Dermis microvascular lymphatic vessel endothelial cell (primary cell): ENCODE measurements around the gene ANP32D. TPM values are rescaled to one million over a fixed set of nuclear protein-coding genes. Genes with fewer than 3 reads are reported as not detected.
"Not testable (repeated sequence)": the region's sequence is repeated elsewhere in the genome, so short reads cannot be mapped to it uniquely, and the experiment has no call there.

ENCODE experiments used
- DNase-seq, 2 donors: peaks; one replicate each; pipeline versions ENCODE4 v3.0.0 to v3.0.0-alpha.2; 2010; ENCODE audit warnings: low read depth in 2 of 2
- total RNA-seq: library from RNA; depleted of rRNA; stranded (reverse); fragments of >200 nt; gene quantifications from 2 replicates; pipeline ENCODE4 v1.2.1, GENCODE V29; 2014

The ANP32D gene
- not detected in 2 replicates for total RNA-seq

DNA sequence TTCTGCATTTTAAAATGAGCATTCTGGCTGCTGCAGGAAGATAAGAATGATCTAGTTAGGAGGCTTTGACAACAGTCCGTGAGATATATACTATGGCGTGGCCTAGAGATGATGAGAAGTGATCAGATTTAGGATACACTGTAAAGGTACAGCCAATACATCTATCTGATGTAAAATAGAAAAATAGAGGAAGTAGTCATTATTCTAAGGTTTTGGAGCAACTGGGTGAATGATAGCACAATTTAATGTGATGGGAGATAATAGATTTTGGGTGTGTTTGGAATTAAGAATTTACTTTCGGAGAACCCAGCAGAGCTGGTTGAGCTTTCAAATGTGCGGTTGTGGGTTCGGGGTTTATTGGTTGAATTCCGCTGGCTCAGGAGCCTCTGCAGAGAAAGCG lies at the start of gene ANP32D:
ANP32D (plus strand) TSS at position 301 of the 400 bp plus-strand sequence. CDS start 106 bp downstream, outside the sequence.
- no peak for DNase-seq

DNA sequence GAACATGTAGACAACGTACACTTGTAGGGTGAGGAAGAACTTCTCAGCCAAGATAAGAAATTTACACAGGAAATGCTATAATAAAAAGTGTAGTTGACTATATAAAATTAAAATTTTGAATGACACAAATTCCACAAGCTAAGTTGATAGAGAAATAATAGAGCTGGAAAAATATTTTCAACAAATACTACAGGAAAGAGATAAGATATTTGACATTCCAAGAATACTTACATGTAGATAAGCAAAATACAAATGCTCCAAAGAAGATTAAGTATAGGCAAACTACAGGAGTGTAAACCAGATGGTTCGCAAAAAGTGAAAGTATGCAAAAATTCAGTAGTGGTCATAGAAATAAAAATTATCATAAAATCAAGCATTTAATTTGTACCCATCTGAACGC lies 49.2 kb upstream of the ANP32D start:
- DNase-seq = no peak

DNA sequence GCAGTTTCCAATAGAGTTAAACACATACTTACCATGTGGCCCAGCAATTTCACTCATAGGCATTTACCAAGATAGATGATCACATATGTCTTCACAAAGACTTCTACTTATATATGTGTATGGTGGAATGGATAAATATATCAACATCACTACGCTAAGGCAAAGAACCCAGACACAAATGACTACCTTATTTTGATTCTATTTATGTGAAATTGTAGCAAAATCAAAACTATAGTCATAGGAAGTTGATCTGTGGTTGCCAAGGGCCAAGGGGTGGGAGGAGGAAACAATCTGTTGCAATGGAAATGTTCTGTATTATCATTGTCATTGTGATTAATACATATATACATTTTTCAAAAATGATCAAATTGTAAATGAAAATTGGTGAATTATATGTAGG lies 47.7 kb upstream of the ANP32D start:
- peak; percentile 18 to 33 for DNase-seq

DNA sequence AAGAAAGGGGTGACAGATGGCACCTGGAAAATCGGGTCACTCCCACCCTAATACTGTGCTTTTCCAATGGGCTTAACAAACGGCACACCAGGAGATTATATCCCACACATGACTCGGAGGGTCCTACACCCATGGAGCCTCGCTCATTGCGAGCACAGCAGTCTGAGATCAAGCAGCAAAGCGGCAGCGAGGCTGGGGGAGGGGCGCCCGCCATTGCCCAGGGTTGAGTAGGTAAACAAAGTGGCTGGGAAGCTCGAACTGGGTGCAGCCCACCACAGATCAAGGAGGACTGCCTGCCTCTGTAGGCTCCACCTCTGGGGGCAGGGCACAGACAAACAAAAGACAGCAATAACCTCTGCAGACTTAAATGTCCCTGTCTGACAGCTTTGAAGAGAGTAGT lies 38.3 kb upstream of the ANP32D start:
- not testable (repeated sequence) for DNase-seq

DNA sequence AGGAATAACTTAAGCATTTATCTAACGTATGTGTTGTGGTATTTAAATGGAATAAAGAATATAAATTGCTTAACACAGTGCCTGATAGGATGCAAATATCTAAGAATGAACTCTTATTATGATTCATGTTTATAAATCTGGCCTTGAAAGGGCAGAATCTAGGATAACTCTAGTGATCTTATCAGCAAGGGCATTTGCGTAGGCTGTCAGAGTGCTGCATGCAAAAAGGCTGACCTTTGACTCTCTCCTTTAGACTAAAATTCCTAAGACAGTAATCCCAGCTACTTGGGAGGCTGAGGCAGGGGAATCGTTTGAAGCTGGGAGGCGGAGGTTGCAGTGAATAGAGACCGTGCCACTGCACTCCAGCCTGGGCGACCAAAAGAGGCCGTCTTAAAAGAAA lies 31.3 kb upstream of the ANP32D start:
- no peak for DNase-seq

DNA sequence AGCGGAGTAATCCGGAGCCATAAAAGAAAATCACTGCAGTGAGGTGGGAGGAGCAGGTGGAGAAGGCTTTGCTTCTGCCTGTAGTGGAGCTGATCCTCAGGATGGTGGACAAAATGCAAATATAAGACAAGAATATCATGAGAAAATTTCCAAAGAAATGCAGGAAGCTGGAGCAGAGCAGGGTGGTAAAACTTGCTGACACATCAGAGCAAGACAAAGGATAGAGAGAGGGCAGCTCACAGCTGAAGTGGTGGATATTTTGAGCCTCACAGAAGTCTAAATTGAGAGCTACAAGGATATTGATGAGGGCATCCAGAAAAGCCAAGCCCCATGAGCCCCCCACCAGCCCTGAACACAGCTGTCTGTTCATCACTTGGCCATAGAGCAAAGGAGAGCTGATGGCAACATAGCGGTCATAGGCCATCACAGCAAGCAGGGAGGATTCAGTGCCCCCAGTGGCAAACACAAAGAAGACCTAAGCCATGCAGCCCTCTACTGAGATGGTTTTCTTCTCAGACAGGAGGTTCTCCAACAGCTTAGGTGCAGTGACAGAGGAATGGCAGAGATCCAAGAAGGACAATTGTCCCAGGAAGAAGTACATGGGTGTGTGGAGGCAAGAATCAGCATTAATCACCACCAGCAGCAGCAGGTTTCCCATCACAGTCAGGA lies 30.0 kb upstream of the ANP32D start:
- no peak for DNase-seq

DNA sequence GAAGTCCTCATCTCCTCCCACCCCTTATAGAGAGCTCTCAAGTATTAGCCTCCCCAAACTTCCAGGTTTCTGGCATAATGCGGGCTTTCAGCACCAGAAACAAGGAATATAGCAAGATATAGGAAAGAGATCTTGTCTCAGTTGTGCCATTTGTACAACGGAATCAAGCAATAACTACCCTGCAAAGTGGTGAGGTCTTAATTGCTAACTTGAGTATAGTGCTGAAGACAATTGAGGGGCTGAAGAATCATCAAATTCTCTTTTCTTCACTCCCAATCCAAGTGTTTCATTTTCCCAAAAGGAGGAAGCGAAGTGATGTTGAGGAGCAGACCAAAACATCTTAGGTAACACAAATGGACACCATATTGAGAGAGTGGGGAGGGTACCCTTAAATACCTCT lies 26.8 kb upstream of the ANP32D start:
- DNase-seq = no peak

DNA sequence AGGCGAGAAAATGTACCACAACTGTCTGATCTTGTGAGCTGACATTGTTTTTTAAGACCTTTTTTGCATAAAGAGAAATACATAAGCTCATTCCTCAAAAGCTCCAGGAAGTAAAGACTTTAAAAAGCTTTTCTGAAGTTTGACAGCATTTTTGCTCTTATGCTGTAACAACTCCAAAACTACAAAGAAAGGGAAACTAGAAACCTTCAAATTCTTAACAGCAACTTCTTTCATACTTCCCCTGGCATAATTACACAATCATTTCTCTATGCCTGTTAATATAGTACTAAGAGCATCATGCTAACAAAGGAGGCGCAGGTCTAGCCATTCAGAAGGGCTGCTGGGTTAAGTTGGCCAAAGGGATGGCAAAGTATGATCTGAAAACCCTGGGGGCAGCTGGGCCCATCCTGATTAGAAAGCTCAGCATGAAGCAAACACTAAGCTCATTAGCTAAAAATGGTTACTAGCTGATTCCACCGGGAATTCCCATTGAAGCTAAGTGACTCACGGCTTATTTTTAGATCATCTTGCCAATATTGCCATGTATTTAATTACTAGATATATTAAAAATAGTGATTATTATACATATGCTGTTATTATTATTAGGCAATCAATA lies 26.1 kb upstream of the ANP32D start:
- DNase-seq = peak; percentile 14 to 34

DNA sequence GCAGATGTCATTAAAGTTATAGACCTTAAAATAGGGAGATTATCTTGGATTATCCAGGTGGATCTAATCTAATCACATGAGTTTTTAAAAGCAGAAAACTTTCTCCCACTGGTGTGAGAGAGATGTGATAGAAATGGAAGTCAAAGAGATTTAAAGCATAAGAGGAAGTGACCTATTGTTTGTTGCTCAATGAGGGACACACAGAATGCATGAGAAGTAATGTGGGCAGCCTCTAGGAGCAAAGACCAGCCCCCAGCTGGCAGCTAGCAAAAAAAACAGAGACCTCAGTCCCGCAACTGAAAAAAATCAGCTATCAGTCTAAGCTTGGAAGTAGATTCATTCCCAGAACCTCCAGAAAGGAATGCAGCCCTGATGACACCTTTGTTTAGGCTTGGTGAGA lies 24.6 kb upstream of the ANP32D start:
- no peak for DNase-seq

DNA sequence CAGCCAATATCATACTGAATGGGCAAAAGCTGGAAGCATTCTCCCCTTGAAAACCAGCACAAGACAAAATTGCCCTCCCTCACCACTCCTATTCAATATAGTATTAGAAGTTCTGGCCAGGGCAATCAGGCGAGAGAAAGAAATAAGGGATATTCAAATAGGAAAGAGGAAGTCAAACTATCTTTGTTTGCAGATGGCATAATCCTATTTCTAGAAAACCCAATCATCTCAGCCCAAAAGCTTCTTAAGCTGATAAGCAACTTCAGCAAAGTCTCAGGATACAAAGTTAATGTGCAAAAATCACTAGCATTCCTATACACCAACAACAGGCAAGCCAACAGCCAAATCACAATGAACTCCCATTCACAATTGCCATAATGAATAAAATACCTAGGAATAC lies 21.0 kb upstream of the ANP32D start:
- DNase-seq = no peak

DNA sequence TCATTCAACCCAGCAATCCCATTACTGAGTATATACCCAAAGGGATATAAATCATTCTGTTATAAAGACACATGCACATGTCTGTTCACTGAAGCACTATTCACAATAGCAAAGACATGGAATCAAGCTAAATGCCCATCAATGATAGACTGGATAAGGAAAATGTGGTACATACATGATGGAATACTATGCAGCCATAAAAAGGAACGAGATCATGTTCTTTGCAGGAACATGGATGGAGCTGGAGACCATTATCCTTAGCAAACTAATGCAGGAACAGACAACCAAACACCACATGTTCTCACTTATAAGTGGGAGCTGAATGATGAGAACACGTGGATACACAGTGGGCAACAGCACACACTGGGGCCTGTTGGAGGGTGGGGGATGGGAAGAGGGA lies 19.4 kb upstream of the ANP32D start:
- not testable (repeated sequence) for DNase-seq

DNA sequence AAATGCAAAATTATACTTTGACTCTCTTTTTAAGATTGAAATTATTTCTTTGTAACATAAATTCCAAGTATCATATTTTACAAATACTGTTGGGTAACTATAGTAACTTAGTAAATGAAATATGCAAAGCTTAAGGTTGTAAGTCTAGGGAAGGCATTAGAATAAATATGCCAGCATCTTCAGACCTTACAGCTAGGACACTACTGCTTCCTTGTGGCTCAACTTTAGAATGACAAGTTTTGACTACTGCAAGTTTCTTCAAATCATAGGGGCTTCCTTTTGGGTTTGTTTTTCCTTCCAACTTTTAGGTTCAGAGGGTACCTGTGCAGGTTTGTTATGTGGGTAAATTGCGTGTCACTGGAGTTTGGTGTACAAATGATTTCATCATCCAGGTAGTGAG lies 17.7 kb upstream of the ANP32D start:
- peak; percentile 10 to 48 for DNase-seq

DNA sequence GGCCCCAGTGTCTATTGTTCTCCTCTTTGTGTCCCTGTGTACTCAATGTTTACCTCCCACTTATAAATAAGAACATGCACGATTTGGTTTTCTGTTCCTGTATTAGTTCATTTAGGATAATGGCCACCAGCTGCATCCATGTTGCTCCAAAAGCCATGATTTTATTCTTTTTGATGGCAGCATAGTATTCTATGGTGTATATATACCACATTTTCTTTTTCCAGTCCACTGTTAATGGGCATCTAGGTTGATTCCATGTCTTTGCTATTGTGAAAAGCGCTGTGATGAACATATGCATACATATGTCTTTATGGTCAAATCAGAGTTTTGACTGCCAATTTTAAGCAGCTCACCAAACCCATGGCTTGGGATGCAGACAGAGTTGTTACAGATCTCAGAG lies 17.2 kb upstream of the ANP32D start:
- no peak for DNase-seq

DNA sequence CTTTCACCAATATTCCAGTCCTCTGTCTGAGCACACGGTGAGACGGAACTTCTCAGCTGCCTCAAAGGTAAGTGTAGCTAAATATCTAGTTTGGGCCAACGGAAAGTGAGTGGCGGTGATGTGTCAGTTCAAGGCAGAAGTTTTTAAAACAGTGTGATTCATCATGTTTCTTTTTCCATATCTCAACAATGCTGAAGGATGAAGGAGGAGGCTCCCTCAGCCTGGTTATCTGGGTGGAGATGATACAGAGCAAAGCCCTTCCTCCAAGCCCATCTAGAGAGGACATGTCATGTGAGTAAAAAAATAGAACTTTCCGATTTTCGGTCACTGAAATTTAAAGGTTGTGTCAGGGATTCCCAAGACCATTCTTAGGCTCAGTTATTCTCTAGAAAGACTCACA lies 13.1 kb upstream of the ANP32D start:
- no peak for DNase-seq

DNA sequence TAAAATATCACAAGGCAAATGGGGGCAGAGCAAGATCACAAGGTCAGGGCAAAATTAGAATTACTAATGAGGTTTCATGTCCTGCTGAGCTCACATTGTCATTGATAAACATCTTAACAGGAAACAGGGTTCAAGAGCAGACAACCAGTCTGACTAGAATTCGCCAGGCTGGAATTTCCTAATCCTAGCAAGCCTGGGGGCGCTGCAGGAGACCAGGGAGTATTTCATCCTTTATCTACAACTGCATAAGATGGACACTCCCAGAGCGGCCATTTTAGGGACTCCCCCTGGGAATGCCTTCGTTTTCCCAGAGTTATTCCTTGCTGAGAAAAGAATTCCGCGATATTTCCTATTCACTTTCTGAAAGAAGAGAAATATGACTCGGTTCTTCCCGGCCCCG lies 3.3 kb upstream of the ANP32D start:
- not testable (repeated sequence) for DNase-seq

DNA sequence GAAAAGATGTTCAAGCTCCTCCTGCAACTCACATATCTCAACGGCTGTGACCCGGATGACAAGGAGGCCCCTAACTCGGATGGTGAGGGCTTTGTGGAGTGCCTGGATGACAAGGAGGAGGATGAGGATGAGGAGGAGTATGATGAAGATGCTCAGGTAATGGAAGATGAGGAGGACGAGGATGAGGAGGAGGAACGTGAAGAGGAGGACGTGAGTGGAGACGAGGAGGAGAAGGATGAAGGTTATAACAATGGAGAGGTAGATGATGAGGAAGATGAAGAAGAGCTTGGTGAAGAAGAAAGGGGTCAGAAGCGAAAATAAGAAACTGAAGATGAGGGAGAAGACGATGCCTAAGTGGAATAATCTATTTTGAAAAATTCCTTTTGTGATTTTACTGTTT lies 702 bp downstream of the ANP32D start:
- no peak for DNase-seq

DNA sequence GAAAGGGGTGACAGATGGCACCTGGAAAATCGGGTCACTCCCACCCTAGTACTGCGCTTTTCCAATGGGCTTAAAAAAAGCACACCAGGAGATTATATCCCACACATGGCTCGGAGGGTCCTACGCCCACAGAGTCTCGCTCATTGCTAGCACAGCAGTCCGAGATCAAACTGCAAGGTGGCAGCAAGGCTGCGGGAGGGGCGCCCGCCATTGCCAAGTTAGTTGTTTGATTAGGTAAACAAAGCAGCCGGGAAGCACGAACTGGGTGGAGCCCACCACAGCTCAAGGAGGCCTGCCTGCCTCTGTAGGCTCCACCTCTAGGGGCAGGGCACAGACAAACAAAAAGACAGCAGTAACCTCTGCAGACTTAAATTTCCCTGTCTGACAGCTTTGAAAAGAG lies 2.1 kb downstream of the ANP32D start:
- not testable (repeated sequence) for DNase-seq

DNA sequence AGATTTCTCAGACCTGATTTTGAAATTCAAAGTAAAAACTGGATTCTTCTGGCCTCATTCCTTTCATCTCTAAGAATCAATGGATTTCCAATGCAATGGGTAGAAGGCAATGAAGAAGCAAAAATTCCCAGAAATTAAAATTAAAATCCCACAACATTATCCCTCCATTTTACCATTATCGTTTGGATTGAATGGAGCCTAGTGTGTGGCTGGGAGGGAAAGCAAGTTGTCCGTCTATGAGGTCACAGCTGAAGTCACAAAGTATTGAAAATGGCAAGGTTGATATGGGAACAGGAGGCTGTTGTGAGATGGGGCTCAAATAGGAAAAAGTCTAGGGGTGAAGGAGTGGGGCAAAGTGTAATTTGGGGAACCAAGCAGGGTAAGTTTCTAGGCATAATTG lies 9.8 kb downstream of the ANP32D start, which contains the start of gene C12orf54:
C12orf54 (plus strand) TSS at position 301 of the 400 bp plus-strand sequence. CDS start 799 bp downstream, outside the sequence.
- no peak for DNase-seq

DNA sequence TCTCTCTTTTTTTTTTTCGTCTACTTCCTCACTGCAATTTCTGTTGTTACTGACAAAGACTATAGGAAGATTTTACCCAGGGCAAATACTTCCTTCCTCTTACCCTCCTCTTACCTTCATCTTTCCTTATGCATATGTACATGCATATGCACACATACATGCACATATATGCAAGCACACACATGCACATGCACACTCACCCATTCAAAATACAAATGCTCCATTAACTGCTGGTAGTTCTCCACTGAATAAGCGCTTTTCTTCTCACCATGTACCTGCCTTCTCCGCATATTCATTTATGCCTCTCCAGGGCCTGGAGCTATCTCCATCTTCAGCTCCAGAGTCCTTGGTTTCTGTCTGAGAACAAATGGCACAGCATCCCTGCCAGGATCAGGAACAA lies 10.6 kb downstream of the ANP32D start:
- no peak for DNase-seq

DNA sequence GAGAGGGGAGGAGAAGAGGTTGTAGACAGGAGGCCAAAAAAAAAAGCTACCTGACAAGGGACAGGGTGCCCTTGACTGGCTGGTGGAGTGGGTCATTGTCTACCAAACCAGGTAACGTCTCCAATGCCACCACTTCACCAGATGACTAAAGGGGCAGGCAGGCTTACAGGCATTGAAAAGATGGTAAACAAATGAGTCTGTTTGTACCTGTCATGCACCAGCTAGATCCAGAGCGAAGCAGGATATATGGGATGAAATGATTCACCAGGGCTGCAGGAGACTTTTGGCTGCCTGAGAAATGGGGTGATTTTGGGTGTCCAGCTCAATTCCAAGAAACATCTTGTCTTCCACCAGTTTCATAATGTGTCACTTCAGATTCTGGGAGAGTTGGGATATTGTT lies 13.9 kb downstream of the ANP32D start:
- DNase-seq = no peak

DNA sequence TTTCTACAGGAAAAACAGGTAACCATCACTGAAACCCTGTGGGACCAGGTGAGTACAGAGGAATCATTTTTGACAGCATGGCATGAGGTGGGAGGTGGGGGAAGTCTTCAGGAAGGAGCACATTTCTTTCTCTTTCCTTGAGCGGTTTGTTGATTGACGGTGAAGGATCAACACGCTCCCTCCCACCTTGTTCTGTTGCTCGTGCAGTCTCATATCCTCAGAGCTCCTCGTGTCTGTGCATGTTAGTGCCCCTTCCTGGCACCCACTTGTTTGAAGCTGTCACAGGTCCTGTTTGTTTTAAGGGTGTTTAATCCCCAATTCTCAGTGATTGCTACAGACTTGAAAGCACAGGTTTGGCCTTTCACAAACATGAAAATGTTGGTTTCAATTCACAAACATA lies 14.3 kb downstream of the ANP32D start:
- no peak for DNase-seq

DNA sequence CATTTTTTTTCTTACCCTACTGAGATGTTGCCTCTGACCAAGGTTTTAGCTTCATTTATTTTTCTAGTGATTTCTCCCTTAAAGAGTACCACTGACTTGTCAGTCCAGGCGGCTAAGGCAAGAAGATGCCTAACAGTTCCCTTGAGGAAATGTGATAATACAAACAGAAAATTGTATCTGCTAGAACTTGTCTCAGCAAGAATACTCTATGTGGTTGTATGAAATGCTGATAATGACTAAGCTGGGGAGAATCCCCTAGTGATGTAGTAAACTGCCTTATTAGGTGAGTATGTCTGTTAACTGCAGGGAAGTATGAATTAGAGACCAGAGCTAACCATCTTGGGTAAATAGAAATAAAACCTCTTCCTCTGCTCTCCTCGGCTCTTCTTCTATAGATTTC lies 16.7 kb downstream of the ANP32D start:
- DNase-seq = no peak

DNA sequence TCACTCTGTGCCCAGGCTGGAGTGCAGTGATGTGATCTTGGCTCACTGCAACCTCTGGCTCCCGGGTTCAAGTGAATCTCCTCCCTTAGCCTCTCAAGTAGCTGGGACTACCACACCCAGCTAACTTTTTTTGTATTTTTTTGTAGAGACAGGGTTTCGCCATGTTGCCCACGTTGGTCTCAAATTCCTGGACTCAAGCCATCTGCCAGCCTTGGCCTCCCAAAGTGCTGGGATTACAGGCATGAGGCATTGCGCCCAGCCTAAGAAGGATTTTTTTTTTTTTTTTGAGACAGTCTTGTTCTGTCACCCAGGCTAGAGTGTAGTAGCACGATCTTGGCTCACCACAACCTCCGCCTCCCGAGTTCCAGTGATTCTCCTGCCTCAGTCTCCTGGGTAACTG lies 17.1 kb downstream of the ANP32D start:
- not testable (repeated sequence) for DNase-seq
